Activated naive CD8-positive, alpha-beta T cell treated with anti-CD3 and anti-CD28 coated beads, Interleukin-2, amount 50 U/mL, for 24 hours (primary cell): ENCODE data around the gene ARMC9.
"Not testable (repeated sequence)": the region's sequence is repeated elsewhere in the genome, so short reads cannot be mapped to it uniquely, and the experiment has no call there.

Experiments used
- ATAC-seq: fragments of 150-1000 bp; cut with Tn5 transposase; one replicate; pipeline ENCODE4 v1.10.0; 2021
- DNase-seq: peaks from one replicate; pipeline ENCODE4 v3.0.0; 2021
- H3K27ac Mint-ChIP-seq: one replicate; pipeline ENCODE4 v1.8.0; 2021; ENCODE audit warnings: mild to moderate bottlenecking, mixed read lengths
- H3K27me3 Mint-ChIP-seq: one replicate; pipeline ENCODE4 v1.8.0; 2021; ENCODE audit warnings: mixed read lengths
- H3K36me3 Mint-ChIP-seq: one replicate; pipeline ENCODE4 v1.8.0; 2021; ENCODE audit warnings: low read depth, mixed read lengths
- H3K4me1 Mint-ChIP-seq: one replicate; pipeline ENCODE4 v1.8.0; 2021; ENCODE audit warnings: mixed read lengths
- H3K4me3 Mint-ChIP-seq: one replicate; pipeline ENCODE4 v1.8.0; 2021; ENCODE audit warnings: mild to moderate bottlenecking, moderate library complexity, mixed read lengths
- H3K9me3 Mint-ChIP-seq: one replicate; pipeline ENCODE4 v1.8.0; 2021; ENCODE audit warnings: mixed read lengths

The ARMC9 gene

DNA sequence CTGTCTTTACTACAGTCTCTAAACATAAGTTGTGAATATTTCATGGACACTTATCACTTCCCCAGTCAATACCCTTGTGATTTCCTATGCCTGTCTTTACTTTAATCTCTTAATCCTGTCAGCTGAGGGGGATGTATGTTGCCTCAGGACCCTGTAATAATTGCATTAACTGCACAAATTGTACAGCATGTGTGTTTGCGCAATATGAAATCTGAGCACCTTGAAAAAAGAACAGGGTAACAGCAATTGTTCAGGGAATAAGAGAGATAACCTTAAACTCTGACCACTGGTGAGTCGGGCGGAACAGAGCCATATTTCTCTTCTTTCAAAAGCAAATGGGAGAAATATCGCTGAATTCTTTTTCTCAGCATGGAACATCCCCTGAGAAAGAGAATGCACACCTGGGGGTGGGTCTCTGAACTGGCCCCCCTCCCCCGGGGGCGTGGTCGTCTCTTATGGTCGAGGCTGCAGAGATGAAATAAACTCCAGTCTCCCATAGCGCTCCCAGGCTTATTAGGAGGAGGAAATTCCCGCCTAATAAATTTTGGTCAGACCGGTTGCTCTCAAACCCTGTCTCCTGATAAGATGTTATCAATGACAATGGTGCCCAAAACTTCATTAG, 177.7 kb downstream of the ARMC9 start:
- ATAC-seq, H3K4me3 Mint-ChIP-seq, H3K27ac Mint-ChIP-seq, H3K36me3 Mint-ChIP-seq, DNase-seq, H3K4me1 Mint-ChIP-seq, H3K27me3 Mint-ChIP-seq, H3K9me3 Mint-ChIP-seq: not testable (repeated sequence)

- no peaks in the 10 kb centered on the region for H3K4me1 Mint-ChIP-seq
- no peak overlapping the region for H3K4me3 Mint-ChIP-seq
Measured at GRCh38 chr2:231376857-231377256, 178.4 kb downstream of the ARMC9 start.

DNA sequence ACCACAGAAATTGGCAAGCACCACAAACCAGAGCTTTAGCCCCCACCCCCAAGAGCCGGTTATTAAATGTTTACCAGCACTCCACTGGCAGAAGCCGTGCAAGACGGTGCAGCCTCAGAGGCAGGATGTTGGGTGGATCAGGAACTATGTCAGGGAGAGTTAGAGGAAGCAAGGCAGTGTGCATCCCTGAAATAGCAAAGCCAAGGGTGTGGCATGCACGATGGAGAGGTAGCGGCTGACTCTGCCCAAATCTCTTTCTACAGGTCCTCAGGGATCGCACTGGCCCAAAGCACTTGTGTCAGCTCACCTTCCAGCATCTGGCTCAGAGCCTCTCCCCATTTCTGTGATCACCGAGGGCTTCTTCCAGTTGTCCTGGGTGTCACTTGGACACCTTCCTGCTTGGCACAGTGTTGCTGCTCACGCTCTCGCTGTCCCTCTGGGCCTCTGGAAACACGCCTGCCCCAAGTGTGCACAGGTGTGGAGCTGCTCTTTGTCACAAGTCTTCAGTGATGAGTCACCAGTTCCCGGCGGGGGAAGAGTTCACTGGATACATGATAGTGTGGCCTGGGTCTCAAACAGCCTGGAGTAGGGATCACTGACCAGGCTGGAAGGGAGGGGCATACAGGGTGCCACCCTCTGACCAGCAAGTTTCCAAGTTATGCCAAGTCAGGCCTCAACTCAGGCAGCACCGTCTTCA, 179.7 kb downstream of the ARMC9 start:
- no peaks in the 10 kb centered on the region for H3K9me3 Mint-ChIP-seq
- no peak overlapping the region for H3K27ac Mint-ChIP-seq
- ATAC-seq (no peak), DNase-seq (no peak)
- H3K36me3 Mint-ChIP-seq, result no peaks in the 10 kb centered on the region
- no peak overlapping the region for H3K4me3 Mint-ChIP-seq
- H3K27me3 Mint-ChIP-seq, result peaks cover 4% of the 10 kb centered on the region
- no peaks in the 10 kb centered on the region for H3K4me1 Mint-ChIP-seq

More at GRCh38 chr2:231376857-231377256, 178.4 kb downstream of the ARMC9 start:
- no peak for DNase-seq
- H3K27ac Mint-ChIP-seq, result no peak overlapping the region
- H3K36me3 Mint-ChIP-seq, result no peaks in the 10 kb centered on the region
- ATAC-seq, result no peak
- H3K27me3 Mint-ChIP-seq, result peaks cover 4% of the 10 kb centered on the region
- H3K9me3 Mint-ChIP-seq, result no peaks in the 10 kb centered on the region

GRCh38 chr2:231379266-231380215, 181.1 kb downstream of the ARMC9 start:
- DNase-seq (no peak), ATAC-seq (peak; percentile 30)
- Mint-ChIP-seq H3K27me3 (peaks cover 4% of the 10 kb centered on the region), H3K27ac (no peak overlapping the region), H3K4me1 (no peaks in the 10 kb centered on the region), H3K4me3 (no peak overlapping the region), H3K36me3 (no peaks in the 10 kb centered on the region), H3K9me3 (no peaks in the 10 kb centered on the region)

DNA sequence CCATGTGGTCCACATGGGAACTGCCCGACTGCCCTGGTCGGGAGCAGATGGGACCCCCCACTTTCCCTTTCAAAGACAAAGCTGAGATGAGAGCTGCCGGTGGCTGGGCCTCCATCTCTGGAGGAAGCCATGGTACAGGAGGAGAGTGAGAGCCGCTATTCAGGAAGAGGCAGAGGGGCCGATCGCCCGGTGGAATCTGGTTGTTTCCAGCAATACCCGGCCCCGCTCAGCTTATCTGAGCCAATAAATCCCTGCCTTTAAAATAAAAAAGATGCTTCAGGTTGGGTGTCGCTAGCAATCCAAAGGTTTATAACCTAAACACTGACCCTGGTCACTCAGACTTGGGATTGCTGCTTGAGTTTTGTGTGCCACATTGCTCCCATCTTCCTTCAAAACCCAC, 181.9 kb downstream of the ARMC9 start:
- Mint-ChIP-seq H3K27ac (no peak overlapping the region), H3K4me1 (no peaks in the 10 kb centered on the region), H3K36me3 (no peaks in the 10 kb centered on the region), H3K4me3 (no peak overlapping the region), H3K9me3 (peaks cover 7% of the 10 kb centered on the region), H3K27me3 (peaks cover 4% of the 10 kb centered on the region)
- DNase-seq, result no peak
- ATAC-seq, result no peak

DNA sequence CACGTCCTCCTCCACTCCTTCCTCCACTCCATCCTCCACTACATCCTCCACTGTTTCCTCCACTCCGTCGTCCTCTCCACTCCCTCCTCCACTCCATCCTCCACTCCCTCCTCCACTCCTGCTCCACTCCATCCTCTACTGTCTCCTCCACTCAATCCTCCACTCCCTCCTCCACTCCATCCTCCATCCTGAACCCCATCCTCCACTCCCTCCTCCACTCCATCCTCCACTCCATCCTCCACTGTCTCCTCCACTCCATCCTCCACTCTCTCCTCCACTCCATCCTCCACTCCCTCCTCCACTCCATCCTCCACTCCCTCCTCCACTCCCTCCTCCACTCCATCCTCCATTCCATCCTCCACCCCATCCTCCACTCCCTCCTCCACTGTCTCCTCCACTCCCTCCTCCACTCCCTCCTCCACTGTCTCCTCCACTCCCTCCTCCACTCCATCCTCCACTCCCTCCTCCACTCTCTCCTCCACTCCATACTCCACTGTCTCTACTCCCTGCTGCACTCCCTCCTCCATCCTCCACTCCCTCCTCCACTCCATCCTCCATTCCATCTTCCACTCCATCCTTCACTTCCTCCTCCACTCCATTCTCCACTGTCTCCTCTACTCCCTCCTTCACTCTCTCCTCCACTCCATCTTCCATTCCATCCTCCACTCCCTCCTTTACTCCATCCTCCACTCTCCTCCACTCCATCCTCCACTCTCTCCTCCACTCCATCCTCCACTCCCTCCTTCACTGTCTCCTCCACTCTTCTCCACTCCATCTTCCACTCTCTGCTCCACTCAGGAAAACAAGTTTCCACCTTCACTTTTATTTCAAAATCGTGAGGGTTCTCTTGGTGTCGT, 182.8 kb downstream of the ARMC9 start:
- Mint-ChIP-seq H3K27ac (no peak overlapping the region), H3K27me3 (peaks cover 6% of the 10 kb centered on the region), H3K9me3 (peaks cover 12% of the 10 kb centered on the region), H3K36me3 (no peaks in the 10 kb centered on the region), H3K4me1 (no peaks in the 10 kb centered on the region), H3K4me3 (no peak overlapping the region)
- ATAC-seq (no peak), DNase-seq (no peak)

DNA sequence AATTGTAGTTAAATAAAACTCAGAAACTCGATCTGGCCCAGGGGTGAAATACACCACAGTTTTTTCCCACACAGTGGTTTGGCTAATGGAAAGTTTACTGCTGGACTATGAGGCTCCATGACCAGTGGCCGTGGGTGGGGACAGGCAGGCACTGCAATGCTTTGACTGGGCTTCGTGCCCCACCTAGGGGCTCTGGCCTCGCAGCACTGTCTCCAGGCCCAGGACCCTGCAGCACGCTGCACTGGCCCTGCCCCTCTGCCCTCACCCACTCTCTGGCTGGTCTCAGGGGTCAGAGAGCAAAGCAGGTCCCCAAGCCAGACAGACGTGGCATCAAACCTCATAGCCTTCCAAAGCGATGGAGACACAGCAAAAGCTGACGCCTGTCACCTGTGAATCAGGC, 183.7 kb downstream of the ARMC9 start:
- H3K27me3 Mint-ChIP-seq, result peaks cover 6% of the 10 kb centered on the region
- no peak for ATAC-seq

DNA sequence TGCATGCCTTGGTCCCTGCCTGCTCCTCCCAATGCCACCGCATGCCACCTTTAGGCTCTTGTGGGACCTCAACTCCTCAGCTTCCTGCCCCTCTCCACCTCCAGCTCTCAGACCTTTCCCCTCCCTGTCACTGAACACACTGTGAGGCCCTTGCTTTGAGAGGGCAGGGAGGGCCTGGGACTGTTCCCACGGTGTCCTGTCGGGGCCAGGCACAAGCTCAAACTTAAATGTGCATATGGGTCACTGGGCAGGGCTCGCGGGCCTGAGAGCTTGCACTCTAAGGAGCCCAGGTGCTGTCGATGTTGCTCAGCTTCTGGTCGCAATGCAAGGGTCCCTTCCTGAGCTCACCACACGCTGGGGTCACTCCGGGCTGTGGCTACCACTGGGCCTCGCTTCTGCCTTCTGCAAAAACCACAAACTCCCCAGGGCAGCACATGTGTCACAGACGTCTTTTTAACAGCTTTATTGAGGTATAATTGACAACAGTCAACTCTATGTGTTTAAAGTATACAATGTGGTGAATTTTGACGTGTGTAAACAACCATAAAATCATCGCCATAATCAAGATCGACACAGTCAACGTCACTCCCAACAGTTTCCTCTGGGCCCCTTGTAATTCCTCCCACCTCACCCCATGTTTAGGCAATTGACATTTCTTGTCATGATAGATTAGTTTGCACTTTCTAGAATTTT, 185.1 kb downstream of the ARMC9 start:
- no peak for ATAC-seq
- H3K27ac Mint-ChIP-seq, result no peak overlapping the region

More for the DNA sequence above, 183.7 kb downstream of the ARMC9 start:
- H3K36me3 Mint-ChIP-seq, result no peaks in the 10 kb centered on the region
- peaks cover 12% of the 10 kb centered on the region for H3K9me3 Mint-ChIP-seq
- no peak overlapping the region for H3K4me3 Mint-ChIP-seq
- no peak overlapping the region for H3K27ac Mint-ChIP-seq
- no peaks in the 10 kb centered on the region for H3K4me1 Mint-ChIP-seq
- no peak for DNase-seq

DNA sequence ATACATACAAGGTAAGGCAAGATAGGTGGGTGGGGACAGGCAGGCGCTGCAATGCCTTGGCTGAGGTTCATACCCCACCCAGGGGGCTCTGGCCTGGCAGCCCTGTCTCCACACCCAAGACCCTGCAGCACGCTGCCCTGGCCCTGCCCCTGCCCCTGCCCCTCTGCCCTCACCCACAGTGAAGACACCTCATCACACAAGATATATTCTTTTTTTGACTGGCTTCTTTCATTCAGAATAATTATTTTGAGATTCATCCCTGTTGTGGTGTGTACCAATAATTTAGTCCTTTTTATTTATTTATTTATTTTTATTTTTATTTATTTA, 185.6 kb downstream of the ARMC9 start:
- Mint-ChIP-seq H3K27me3 (peaks cover 6% of the 10 kb centered on the region), H3K4me3 (no peak overlapping the region), H3K27ac (no peak overlapping the region), H3K4me1 (no peaks in the 10 kb centered on the region), H3K36me3 (no peaks in the 10 kb centered on the region), H3K9me3 (peaks cover 12% of the 10 kb centered on the region)
- DNase-seq (no peak), ATAC-seq (no peak)

More for the DNA sequence above, 185.1 kb downstream of the ARMC9 start:
- no peak for DNase-seq
- peaks cover 6% of the 10 kb centered on the region for H3K27me3 Mint-ChIP-seq
- no peaks in the 10 kb centered on the region for H3K36me3 Mint-ChIP-seq
- H3K9me3 Mint-ChIP-seq, result peaks cover 12% of the 10 kb centered on the region
- H3K4me3 Mint-ChIP-seq, result no peak overlapping the region
- no peaks in the 10 kb centered on the region for H3K4me1 Mint-ChIP-seq

DNA sequence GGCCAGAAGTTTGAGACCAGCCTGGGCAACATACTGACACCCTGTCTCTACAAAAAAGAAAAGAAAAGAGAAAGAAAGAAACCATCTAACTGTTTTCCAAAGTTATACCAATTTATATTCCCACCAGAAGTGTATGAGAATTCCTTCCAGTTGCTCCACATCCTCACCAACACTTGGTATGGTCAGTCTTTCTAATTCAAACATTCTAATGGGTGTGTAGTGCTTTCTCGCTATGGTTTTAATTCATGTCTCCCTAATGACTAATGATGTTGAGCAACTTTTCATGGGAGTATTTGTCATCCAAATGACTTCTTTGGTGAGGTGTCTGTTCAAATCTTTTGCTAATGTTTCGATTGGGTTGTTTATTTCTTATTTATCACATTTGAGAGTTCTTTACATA, 186.5 kb downstream of the ARMC9 start:
- ATAC-seq, result no peak
- H3K27me3 Mint-ChIP-seq, result peaks cover 6% of the 10 kb centered on the region

GRCh38 chr2:231385429-231385828, 187.0 kb downstream of the ARMC9 start:
- no peak for ATAC-seq
- Mint-ChIP-seq H3K36me3 (no peaks in the 10 kb centered on the region), H3K4me3 (no peak overlapping the region), H3K27me3 (peaks cover 6% of the 10 kb centered on the region), H3K27ac (no peak overlapping the region), H3K4me1 (no peaks in the 10 kb centered on the region), H3K9me3 (peaks cover 12% of the 10 kb centered on the region)
- no peak for DNase-seq

More for the DNA sequence above, 186.5 kb downstream of the ARMC9 start:
- Mint-ChIP-seq H3K4me1 (no peaks in the 10 kb centered on the region), H3K36me3 (no peaks in the 10 kb centered on the region), H3K27ac (no peak overlapping the region), H3K4me3 (no peak overlapping the region), H3K9me3 (peaks cover 12% of the 10 kb centered on the region)
- no peak for DNase-seq

GRCh38 chr2:231386446-231386845, 188.0 kb downstream of the ARMC9 start:
- no peak overlapping the region for H3K4me3 Mint-ChIP-seq
- no peak overlapping the region for H3K27ac Mint-ChIP-seq
- no peak for DNase-seq
- peaks cover 6% of the 10 kb centered on the region for H3K27me3 Mint-ChIP-seq
- peaks cover 2% of the 10 kb centered on the region for H3K4me1 Mint-ChIP-seq
- H3K9me3 Mint-ChIP-seq, result peaks cover 12% of the 10 kb centered on the region
- H3K36me3 Mint-ChIP-seq, result no peaks in the 10 kb centered on the region
- ATAC-seq, result no peak

DNA sequence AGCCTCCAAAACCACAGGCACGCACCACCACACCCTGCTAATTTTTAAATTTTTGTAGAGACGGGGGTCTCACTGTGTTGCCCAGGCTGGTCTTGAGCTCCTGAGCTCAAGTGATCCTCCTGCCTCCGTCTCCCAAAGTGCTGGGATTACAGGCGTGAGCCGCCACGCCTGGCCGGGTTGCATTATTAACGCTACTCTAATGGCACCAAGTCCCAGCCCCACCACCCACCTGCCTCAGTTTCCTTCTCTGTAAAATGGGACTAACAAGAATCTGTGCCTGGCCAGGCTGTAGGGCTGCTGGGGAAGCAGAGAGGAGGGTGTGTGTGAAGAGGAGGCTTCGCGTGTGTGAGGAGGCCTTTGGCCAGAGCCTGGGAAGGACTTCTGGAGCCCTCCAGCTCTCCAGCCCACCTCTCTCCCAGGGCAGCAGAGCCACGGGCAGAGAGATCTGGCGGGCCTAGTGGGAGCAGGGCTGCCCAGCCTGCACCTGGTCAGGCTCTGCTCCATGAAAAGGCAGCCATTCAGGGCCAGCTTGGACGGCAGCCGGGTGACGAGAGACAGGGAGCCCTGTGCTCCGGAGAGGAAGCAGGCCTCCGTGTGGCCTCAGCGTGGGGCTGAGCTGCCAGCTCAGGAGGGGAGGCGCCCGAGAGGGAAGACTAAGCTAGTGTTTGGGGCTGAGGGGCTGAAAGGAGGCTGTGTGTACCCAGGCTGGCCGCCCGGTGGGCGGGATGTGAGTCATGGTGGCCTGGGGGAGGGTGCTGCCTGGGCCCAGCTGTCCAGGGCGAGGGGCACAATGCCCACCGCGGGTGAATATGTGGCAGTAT, 189.7 kb downstream of the ARMC9 start:
- no peak overlapping the region for H3K27ac Mint-ChIP-seq
- H3K4me1 Mint-ChIP-seq, result peaks cover 14% of the 10 kb centered on the region
- H3K27me3 Mint-ChIP-seq, result peaks cover 5% of the 10 kb centered on the region
- peaks cover 12% of the 10 kb centered on the region for H3K9me3 Mint-ChIP-seq
- no peak for ATAC-seq
- H3K36me3 Mint-ChIP-seq, result no peaks in the 10 kb centered on the region
- no peak for DNase-seq
- no peak overlapping the region for H3K4me3 Mint-ChIP-seq
